Vagina (tissue), 2 donors: Measurements from ENCODE around the gene TWF2. TPM values are rescaled to one million over a fixed set of nuclear protein-coding genes. Genes with fewer than 3 reads are reported as not detected.
A peak's percentile ranks its signal among the peaks of the same experiment; 100 is the strongest.

Experiments used
- DNase-seq, 2 donors: peaks; one replicate each; pipeline ENCODE4 v3.0.0-alpha.2; 2017; ENCODE audit errors: extremely low spot score in 2 of 2
- H3K27ac ChIP-seq: fragments of 200-600 bp; sonication (generic); one replicate; pipeline ENCODE4 v1.5.1; 2019
- H3K27me3 ChIP-seq: fragments of 200-600 bp; sonication (generic); one replicate; pipeline ENCODE4 v1.5.1; 2019
- H3K36me3 ChIP-seq, 2 donors: fragments of 200-600 bp; sonication (generic); one replicate each; pipeline ENCODE4 v1.5.1; 2017 to 2019
- H3K4me1 ChIP-seq: fragments of 200-600 bp; sonication (generic); one replicate; pipeline ENCODE4 v1.5.1; 2019
- H3K4me3 ChIP-seq, 2 donors: fragments of 200-600 bp; sonication (generic); 1 replicate in 1 of 2; 2 replicates in 1 of 2; pipeline ENCODE4 v1.5.1; 2016 to 2019
- H3K9me3 ChIP-seq: fragments of 200-600 bp; sonication (generic); one replicate; pipeline ENCODE4 v1.5.1; 2019
- POLR2A ChIP-seq, 2 donors: fragments of 450-650 bp; IDR thresholded peaks; one replicate each; pipeline ENCODE4 v1.6.1; 2017; ENCODE audit warnings: antibody characterized with exemption in 2 of 2, mild to moderate bottlenecking in 2 of 2, moderate library complexity in 2 of 2
- POLR2AphosphoS5 ChIP-seq, 2 donors: sonication (generic); formaldehyde crosslinking; IDR thresholded peaks; one replicate each; pipeline ENCODE4 v1.9.0; 2017; ENCODE audit warnings: antibody characterized with exemption in 2 of 2, mild to moderate bottlenecking in 2 of 2, low read depth in 1 of 2; ENCODE audit not compliant: insufficient read depth in 1 of 2
- intact Hi-C: fragments of 100-400 bp; cut with DNase I; formaldehyde crosslinking; loops from one replicate; pipeline ENCODE4 v1.15.1; 2023
- total RNA-seq: library from RNA; depleted of rRNA; stranded (reverse); fragments of >200 nt; gene quantifications from one replicate; pipeline ENCODE4 v1.2.3, GENCODE V29; 2016
- TF ChIP-seq, protein P1 (sequence below), 3 experiments: fragments of 450-650 bp in 2 of 3; fragments of 200-600 bp in 1 of 3; sonication (generic) in 1 of 3; IDR thresholded peaks; one replicate each; pipeline ENCODE4 v1.5.1; 2017 to 2019; ENCODE audit warnings: antibody characterized with exemption in 3 of 3, mild to moderate bottlenecking in 2 of 3, moderate library complexity in 2 of 3

The TWF2 gene
- total RNA-seq, 1 donor from 2014 or later, result 93.8 TPM

DNA sequence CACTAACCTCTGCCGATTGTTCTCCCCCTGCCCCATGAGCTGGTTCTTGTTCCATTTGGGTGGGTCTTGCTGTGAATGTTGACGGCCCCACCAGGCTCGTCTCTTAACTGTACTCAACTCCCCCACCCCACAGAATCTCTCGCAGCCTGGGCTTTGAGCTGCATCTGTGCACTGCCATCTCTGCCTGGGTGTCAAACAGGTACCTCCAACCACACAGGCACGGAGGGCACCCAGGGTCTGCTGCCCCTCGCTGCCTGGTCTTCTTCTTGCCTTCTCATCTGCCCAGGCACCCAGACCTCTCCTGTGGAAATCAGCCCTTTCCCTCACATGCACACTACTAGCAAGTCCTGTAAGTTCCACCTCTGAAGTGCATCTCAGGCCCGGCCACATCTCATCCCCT, 23.6 kb downstream of the TWF2 start:
- no peaks in the 10 kb centered on the region for H3K9me3 ChIP-seq
- H3K27me3 ChIP-seq, result no peaks in the 10 kb centered on the region
- no peak overlapping the region for H3K4me3 ChIP-seq
- TF ChIP-seq POLR2A (IDR thresholded peaks at IDR 0.05), result no peak
- TF ChIP-seq, protein P1, sequence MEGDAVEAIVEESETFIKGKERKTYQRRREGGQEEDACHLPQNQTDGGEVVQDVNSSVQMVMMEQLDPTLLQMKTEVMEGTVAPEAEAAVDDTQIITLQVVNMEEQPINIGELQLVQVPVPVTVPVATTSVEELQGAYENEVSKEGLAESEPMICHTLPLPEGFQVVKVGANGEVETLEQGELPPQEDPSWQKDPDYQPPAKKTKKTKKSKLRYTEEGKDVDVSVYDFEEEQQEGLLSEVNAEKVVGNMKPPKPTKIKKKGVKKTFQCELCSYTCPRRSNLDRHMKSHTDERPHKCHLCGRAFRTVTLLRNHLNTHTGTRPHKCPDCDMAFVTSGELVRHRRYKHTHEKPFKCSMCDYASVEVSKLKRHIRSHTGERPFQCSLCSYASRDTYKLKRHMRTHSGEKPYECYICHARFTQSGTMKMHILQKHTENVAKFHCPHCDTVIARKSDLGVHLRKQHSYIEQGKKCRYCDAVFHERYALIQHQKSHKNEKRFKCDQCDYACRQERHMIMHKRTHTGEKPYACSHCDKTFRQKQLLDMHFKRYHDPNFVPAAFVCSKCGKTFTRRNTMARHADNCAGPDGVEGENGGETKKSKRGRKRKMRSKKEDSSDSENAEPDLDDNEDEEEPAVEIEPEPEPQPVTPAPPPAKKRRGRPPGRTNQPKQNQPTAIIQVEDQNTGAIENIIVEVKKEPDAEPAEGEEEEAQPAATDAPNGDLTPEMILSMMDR (IDR thresholded peaks at IDR 0.05), result no peak
- TF ChIP-seq POLR2AphosphoS5 (IDR thresholded peaks at IDR 0.05; ENCODE audit: insufficient read depth in 1 of 2, low read depth in 1 of 2), result no peak
- intact Hi-C loops, result loop anchor here (5.0 kb wide), 1 partner anchor 57 kb away; no protein-coding TSS in a partner anchor
- no peak overlapping the region for H3K27ac ChIP-seq
- peaks cover 0 to 46% of the 10 kb centered on the region in 2 donors for H3K36me3 ChIP-seq
- peaks cover 39% of the 10 kb centered on the region for H3K4me1 ChIP-seq
- DNase-seq, result no peak

DNA sequence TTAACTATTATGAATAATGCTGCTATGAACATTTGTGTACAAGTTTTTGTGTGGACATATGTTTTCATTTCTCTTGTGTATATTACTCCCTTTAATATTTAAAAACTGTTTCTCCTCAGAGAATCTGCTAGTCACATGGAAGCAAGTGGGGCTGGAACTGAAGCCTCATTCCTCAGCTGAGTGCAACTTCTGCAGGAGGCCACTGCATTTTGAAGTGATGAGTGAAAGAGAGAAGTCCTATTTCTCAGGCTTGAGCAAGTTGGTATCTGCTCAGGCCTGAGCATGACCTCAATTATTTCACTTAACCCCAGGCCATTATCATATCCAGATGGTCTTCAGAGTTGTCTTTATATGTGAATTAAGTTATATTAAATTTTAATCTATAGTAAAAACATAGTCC, 25.1 kb downstream of the TWF2 start:
- TF ChIP-seq POLR2A (IDR thresholded peaks at IDR 0.05) (no peak), POLR2AphosphoS5 (IDR thresholded peaks at IDR 0.05; ENCODE audit: insufficient read depth in 1 of 2, low read depth in 1 of 2) (no peak)
- TF ChIP-seq, protein P1 (IDR thresholded peaks at IDR 0.05), result no peak
- Histone ChIP-seq H3K9me3 (no peaks in the 10 kb centered on the region), H3K4me3 (no peak overlapping the region), H3K27ac (no peak overlapping the region), H3K36me3 (peaks cover 0 to 61% of the 10 kb centered on the region in 2 donors), H3K27me3 (no peaks in the 10 kb centered on the region), H3K4me1 (peaks cover 29% of the 10 kb centered on the region)
- intact Hi-C loops, result no loop called here
- DNase-seq, result no peak

DNA sequence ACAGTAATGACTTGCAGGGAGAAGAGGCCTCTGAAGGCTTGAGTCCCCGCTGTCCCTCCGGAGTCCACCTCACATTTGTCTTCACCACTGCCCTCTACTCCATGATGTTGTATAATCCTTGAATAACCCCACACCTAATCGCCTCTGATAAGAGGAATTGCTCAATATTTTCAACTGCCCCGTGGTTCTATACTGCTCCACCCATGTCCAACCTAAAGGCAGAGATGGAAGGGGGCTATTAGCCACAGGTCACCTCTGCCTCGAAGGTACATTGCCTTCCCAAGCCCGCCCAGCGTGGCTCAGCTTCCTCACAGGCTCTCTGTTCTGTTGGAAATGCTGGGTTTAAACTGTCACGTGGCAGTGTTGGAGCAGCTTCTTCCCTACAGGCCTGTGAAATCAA, 26.0 kb downstream of the TWF2 start:
- Histone ChIP-seq H3K4me1 (peaks cover 20% of the 10 kb centered on the region), H3K27ac (no peak overlapping the region), H3K27me3 (no peaks in the 10 kb centered on the region), H3K4me3 (no peak overlapping the region), H3K9me3 (no peaks in the 10 kb centered on the region), H3K36me3 (peaks cover 0 to 70% of the 10 kb centered on the region in 2 donors)
- no peak for DNase-seq
- TF ChIP-seq, protein P1 (IDR thresholded peaks at IDR 0.05), result no peak
- TF ChIP-seq POLR2A (IDR thresholded peaks at IDR 0.05) (no peak), POLR2AphosphoS5 (IDR thresholded peaks at IDR 0.05; ENCODE audit: insufficient read depth in 1 of 2, low read depth in 1 of 2) (no peak)
- intact Hi-C loops, result no loop called here

DNA sequence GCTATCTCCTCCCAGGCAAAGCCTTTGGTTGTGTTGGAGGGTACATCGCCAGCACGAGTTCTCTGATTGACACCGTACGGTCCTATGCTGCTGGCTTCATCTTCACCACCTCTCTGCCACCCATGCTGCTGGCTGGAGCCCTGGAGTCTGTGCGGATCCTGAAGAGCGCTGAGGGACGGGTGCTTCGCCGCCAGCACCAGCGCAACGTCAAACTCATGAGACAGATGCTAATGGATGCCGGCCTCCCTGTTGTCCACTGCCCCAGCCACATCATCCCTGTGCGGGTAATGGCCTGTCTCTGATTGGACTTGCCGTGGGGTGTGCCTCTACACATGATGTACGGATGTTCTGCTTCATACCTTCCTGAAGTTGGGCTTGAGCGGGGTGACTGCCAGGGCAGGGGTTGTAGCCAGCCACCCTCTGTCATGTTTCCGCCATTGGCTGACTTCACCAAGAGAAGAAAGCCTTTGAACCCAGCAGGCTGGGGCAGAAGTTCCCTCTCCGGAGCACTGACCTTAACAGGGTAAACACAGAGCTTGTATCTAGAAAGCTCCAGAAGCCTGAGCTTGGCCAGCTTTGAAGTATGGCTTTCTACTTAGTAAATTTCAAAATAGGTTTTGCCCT, 27.6 kb downstream of the TWF2 start:
- Histone ChIP-seq H3K27me3 (no peaks in the 10 kb centered on the region), H3K36me3 (peaks cover 0 to 86% of the 10 kb centered on the region in 2 donors), H3K27ac (no peak overlapping the region), H3K4me1 (peaks cover 4% of the 10 kb centered on the region), H3K4me3 (no peak overlapping the region), H3K9me3 (no peaks in the 10 kb centered on the region)
- DNase-seq, result no peak
- intact Hi-C loops, result no loop called here
- TF ChIP-seq, protein P1 (IDR thresholded peaks at IDR 0.05), result no peak
- TF ChIP-seq POLR2AphosphoS5 (IDR thresholded peaks at IDR 0.05; ENCODE audit: insufficient read depth in 1 of 2, low read depth in 1 of 2), result no peak
- no peak for TF ChIP-seq POLR2A (IDR thresholded peaks at IDR 0.05)

DNA sequence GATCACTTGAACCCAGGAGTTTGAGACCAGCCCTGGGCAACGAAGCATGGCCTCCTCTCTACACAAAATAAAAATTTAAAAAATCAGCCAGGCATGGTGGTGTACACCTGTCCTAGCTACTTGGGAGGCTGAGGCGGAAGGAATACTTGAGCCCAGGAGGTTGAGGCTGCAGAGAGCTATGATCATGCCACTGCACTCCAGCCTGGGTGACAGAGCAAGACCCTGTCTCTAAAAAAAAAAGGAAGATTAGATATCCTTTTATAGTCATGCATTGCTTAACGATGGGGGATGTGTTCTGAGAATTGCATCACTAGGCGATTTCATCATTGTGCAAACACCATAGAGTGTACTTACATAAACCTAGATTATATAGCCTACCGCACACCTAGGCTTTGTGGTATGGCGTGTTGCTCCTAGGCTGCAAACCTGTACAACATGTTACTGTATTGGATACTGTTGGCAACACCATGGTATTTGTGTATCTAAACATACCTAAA, 28.4 kb downstream of the TWF2 start:
- no peak overlapping the region for H3K27ac ChIP-seq
- H3K9me3 ChIP-seq, result no peaks in the 10 kb centered on the region
- intact Hi-C loops, result no loop called here
- no peak overlapping the region for H3K4me3 ChIP-seq
- DNase-seq, result no peak
- H3K36me3 ChIP-seq, result peaks cover 0 to 91% of the 10 kb centered on the region in 2 donors
- TF ChIP-seq POLR2A (IDR thresholded peaks at IDR 0.05) (no peak), POLR2AphosphoS5 (IDR thresholded peaks at IDR 0.05; ENCODE audit: insufficient read depth in 1 of 2, low read depth in 1 of 2) (peak in 1 of 2 donors; percentile 59)
- no peaks in the 10 kb centered on the region for H3K4me1 ChIP-seq
- no peaks in the 10 kb centered on the region for H3K27me3 ChIP-seq
